OCI-LY7 (cell line): ENCODE results near the gene DTX1.

Source experiments
- CTCF ChIP-seq: fragments of 200-600 bp; sonication (generic); conservative IDR thresholded peaks from 2 replicates; pipeline ENCODE4 v1.5.1; 2014; ENCODE audit warnings: mild to moderate bottlenecking, antibody characterized with exemption, low read length, moderate library complexity, mixed read lengths
- EZH2phosphoT487 ChIP-seq: fragments of 200-600 bp; sonication (generic); IDR thresholded peaks from 2 replicates; pipeline ENCODE4 v1.6.1; 2018; ENCODE audit warnings: low read depth, borderline replicate concordance, mild to moderate bottlenecking, mixed run types, antibody characterized with exemption, low read length, moderate library complexity, mixed read lengths

DNA sequence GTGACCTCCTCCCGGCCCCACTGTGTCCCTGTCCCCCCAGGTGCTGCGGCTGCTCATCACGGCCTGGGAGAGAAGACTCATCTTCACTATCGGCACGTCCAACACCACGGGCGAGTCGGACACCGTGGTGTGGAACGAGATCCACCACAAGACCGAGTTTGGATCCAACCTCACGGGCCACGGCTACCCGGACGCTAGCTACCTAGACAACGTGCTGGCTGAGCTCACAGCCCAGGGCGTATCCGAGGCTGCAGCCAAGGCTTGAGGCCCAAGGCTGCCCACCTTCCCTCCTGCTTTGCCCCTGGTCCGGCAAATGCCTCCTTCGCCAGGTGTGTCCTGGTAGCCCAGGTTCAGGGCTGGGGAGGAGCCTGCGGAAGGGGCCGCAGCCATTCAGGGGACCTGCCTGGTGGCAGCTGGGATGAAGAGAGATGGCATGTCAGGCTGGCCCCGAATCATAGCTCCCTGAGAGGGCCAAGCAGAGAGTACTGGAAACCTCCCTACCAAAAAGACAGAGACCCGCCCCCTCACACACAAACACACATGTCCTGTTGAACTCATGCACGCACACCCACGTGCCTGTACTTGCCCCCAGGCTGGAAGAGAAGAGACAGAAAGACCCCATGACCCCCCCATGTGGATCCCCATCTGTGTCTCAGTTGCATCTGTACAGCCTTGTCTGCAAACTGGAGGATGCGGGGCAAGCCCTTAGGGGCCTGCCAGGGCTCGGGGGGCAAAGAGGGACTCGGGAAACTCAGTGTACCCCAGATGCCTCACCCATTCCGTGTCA, 40.3 kb downstream of the DTX1 start:
- TF ChIP-seq EZH2phosphoT487 = no peak
- no peak for TF ChIP-seq CTCF
